ENCODE measurements around the gene PKD2.

The PKD2 gene

GRCh38 chr4:88008122-88008742 lies 797 bp downstream of the PKD2 start:
- TF ChIP-seq CTCF (IDR thresholded peaks at IDR 0.05), result no peak

DNA sequence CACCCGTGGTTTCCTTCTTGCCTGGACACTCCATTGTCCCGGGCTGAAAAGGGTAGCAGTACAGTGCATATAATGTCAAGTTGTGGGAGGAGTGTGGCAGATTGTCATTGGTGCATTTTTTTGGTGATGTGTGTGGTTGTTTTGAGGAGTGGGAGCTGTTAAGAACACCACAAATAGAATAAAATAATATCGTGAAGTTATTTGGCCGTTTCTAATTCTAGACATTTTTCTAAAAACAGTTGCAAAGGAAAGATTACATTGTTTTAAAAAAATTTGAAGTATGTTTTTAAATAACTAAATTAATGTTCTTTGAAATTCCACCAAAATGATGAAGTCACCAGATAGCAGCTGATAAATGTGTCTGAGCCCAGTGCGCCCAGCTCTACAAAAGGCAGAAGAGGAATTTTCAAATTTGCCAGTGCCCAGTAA lies 1.3 kb downstream of the PKD2 start:
- TF ChIP-seq CTCF (IDR thresholded peaks at IDR 0.05), result no peak

GRCh38 chr4:88009871-88010270 lies 2.4 kb downstream of the PKD2 start:
- no peak for TF ChIP-seq CTCF (IDR thresholded peaks at IDR 0.05)

- no peak for TF ChIP-seq CTCF (IDR thresholded peaks at IDR 0.05)
These were observed 3.5 kb downstream of the PKD2 start for GRCh38 chr4:88010966-88011365.

DNA sequence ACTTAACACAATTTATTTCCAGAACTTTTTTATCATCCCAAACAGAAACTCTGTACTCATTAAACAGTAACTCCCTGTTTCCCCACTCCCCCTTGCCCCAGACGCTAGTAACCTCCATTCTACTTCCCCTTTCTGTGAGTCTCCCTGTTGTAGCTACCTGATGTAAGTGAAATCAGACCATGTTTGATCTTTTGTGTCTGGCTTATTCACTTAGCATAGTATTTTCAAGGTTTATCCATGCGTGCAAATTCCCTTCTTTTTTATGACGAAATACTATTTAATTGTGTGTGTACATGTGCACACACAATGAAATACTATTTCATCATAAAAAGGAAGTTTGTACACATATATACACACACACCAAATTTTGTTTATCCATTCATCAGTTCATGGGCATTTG lies 5.2 kb downstream of the PKD2 start:
- TF ChIP-seq CTCF (IDR thresholded peaks at IDR 0.05), result no peak

GRCh38 chr4:88014386-88014905 lies 7.0 kb downstream of the PKD2 start:
- no peak for TF ChIP-seq CTCF (IDR thresholded peaks at IDR 0.05)

- TF ChIP-seq CTCF (IDR thresholded peaks at IDR 0.05), result no peak
These were observed 8.3 kb downstream of the PKD2 start for GRCh38 chr4:88015659-88016295.
